Transverse colon (tissue), 4 donors: ENCODE measurements around the gene NCKAP5.

Experiments
- CTCF ChIP-seq, 5 experiments: fragments of 200-600 bp in 3 of 5; fragments of 450-650 bp in 2 of 5; sonication (generic) in 3 of 5; IDR thresholded peaks; 1 replicate in 2 of 5; 2 replicates in 3 of 5; pipeline ENCODE4 v1.5.1; 2016 to 2017; ENCODE audit warnings: antibody characterized with exemption in 5 of 5, inconsistent platforms in 3 of 5, mild to moderate bottlenecking in 2 of 5, moderate library complexity in 1 of 5
- POLR2AphosphoS5 ChIP-seq, 3 donors: sonication (generic); formaldehyde crosslinking; IDR thresholded peaks; one replicate each; pipeline ENCODE4 v1.6.1; 2016; ENCODE audit warnings: antibody characterized with exemption in 3 of 3

GRCh38 chr2:133596701-133597393, 28.6 kb upstream of the NCKAP5 start:
- no peak for TF ChIP-seq CTCF (IDR thresholded peaks at IDR 0.05)
- TF ChIP-seq POLR2AphosphoS5 (IDR thresholded peaks at IDR 0.05): no peak
